ENCODE data around the gene RNF39. TPM values are rescaled to one million over a fixed set of nuclear protein-coding genes. Genes with fewer than 3 reads are reported as not detected.

Gene RNF39
- total and polyA plus RNA-seq, 2 donors (not counting 3 experiments of a cell fraction or from before 2014, with no cell fraction given): not detected

GRCh38 chr6:30061092-30061857 lies 14.3 kb downstream of the RNF39 start, which contains the start of gene POLR1H:
Gene POLR1H, plus strand, starts transcription at chr6:30061265. Its CDS starts 260 bp downstream, at chr6:30061525.
- Histone ChIP-seq H3K9me3 (replicated peaks; ENCODE audit: control insufficient read depth, insufficient read depth, low read length) (no peaks in the 10 kb centered on the region), H3K79me2 (ENCODE audit: control insufficient read depth, insufficient read depth, low read length) (peaks cover 19% of the 10 kb centered on the region), H4K20me1 (replicated peaks; ENCODE audit: control insufficient read depth, extremely low read depth, insufficient read depth, low read length) (no peaks in the 10 kb centered on the region), H3K9ac (replicated peaks; ENCODE audit: extremely low read depth, insufficient read depth, low read length) (peak within 1 kb of the TSS; percentile 89), H3K36me3 (ENCODE audit: control insufficient read depth in 2 of 2, extremely low read depth in 1 of 2, insufficient read depth in 2 of 2, low read length in 2 of 2) (peaks cover 0 to 2% of the 10 kb centered on the region in 2 experiments), H2AFZ (ENCODE audit: low read depth, low read length) (peak within 1 kb of the TSS; percentile 76), H3K27me3 (ENCODE audit: control insufficient read depth in 2 of 2, insufficient read depth in 2 of 2, low read length in 2 of 2) (no peaks in the 10 kb centered on the region), H3K4me1 (ENCODE audit: control insufficient read depth, extremely low read depth, insufficient read depth, low read length) (peaks cover 21% of the 10 kb centered on the region), H3K4me3 (replicated peaks in 1 of 3; ENCODE audit: insufficient read depth in 1 of 3, low read depth in 1 of 3, low read length in 3 of 3) (peak within 1 kb of the TSS; percentile 78 to 94 (median 80)), H3K4me2 (ENCODE audit: insufficient read depth, low read length) (peak within 1 kb of the TSS; percentile 92), H3K27ac (ENCODE audit: insufficient read depth, low read depth, low read length) (peak within 1 kb of the TSS; percentile 57), H3K9me1 (replicated peaks; ENCODE audit: control insufficient read depth, extremely low read depth, insufficient read depth, low read length) (no peaks in the 10 kb centered on the region)
- peak; percentile 94 for DNase-seq (ENCODE audit: low read depth, low spot score)
- intact Hi-C loops (cut with micrococcal nuclease) (loop anchor here (1.0 to 2.0 kb wide), 2 partner anchors 41 to 308 kb away; no protein-coding TSS in a partner anchor), dilution Hi-C loops (cut with MboI; ENCODE audit: extremely low pct_ligation_motif_present, low sequenced_read_pairs) (no loop called here)
- peak; percentile 74 for FAIRE-seq
- TF ChIP-seq JUN (IDR thresholded peaks at IDR 0.05; ENCODE audit: borderline replicate concordance, insufficient read depth, insufficient read length, low read depth): peak; percentile 71
- TF ChIP-seq EZH2 (IDR thresholded peaks at IDR 0.05; ENCODE audit: borderline replicate concordance, low read depth, low read length, severe bottlenecking): no peak
- TF ChIP-seq CTCF (IDR thresholded peaks at IDR 0.05; ENCODE audit: extremely low read depth in 1 of 2, insufficient read depth in 1 of 2, low read depth in 1 of 2, low read length in 2 of 2): peak in 1 of 2 donors; percentile 7
- TF ChIP-seq MAX (IDR thresholded peaks at IDR 0.05; ENCODE audit: insufficient read depth, insufficient read length): no peak
- TF ChIP-seq MYC (IDR thresholded peaks at IDR 0.05; ENCODE audit: low read depth, low read length): no peak
- peak; percentile 98 for TF ChIP-seq POLR2A (IDR thresholded peaks at IDR 0.05; ENCODE audit: low read depth, low read length)
- TF ChIP-seq GATA2 (IDR thresholded peaks at IDR 0.05; ENCODE audit: insufficient read depth, insufficient read length, low read depth, low read length): no peak
- peak; percentile 3 for TF ChIP-seq FOS (IDR thresholded peaks at IDR 0.05; ENCODE audit: borderline replicate concordance, insufficient read depth, low read length)
- peak; percentile 89 for TF ChIP-seq POLR2AphosphoS5 (IDR thresholded peaks at IDR 0.05; ENCODE audit: insufficient read depth, low read depth, low read length)
- POLR2A ChIA-PET: interaction anchor here (0.5 to 1.4 kb wide), 3 partner anchors 41 to 720 kb away, joined by 3 to 6 read pairs (median 3); no protein-coding TSS in a partner anchor
- CTCF ChIA-PET: interaction anchor here (0.6 to 2.1 kb wide), 9 partner anchors 10 to 411 kb away, joined by 3 to 16 read pairs (median 6); partner anchors contain the start of gene RNF39
- BruUV-seq (replicated peaks): TSS peak; percentile 66
